H1 (cell line): ENCODE results near the gene SLC25A22. TPM values are rescaled to one million over a fixed set of nuclear protein-coding genes. Genes with fewer than 3 reads are reported as not detected.

ENCODE experiments used
- CHD1 ChIP-seq: IDR thresholded peaks from 2 replicates; pipeline ENCODE4 v1.6.1; 2012; ENCODE audit warnings: low read depth, low read length, improper control_type of control experiment
- HDAC6 ChIP-seq: IDR thresholded peaks from one replicate; pipeline ENCODE4 v1.7.1; 2012; ENCODE audit warnings: low read depth, mild to moderate bottlenecking, inconsistent platforms, low read length, moderate library complexity
- JUND ChIP-seq: IDR thresholded peaks from 2 replicates; pipeline ENCODE4 v1.6.1; 2011; ENCODE audit warnings: mild to moderate bottlenecking, improper control_type of control experiment, low read length
- KDM4A ChIP-seq: IDR thresholded peaks from one replicate; pipeline ENCODE4 v1.7.1; 2012; ENCODE audit warnings: low read depth, mild to moderate bottlenecking, moderate library complexity, low read length, inconsistent platforms; ENCODE audit not compliant: severe bottlenecking
- PHF8 ChIP-seq: fragments of 200-600 bp; sonication (generic); conservative IDR thresholded peaks from 2 replicates; pipeline ENCODE4 v1.7.1; 2012; ENCODE audit warnings: low read depth, mild to moderate bottlenecking, inconsistent platforms, low read length, moderate library complexity
- RBBP5 ChIP-seq: IDR thresholded peaks from 2 replicates; pipeline ENCODE4 v1.7.1; 2012; ENCODE audit warnings: low read depth, mild to moderate bottlenecking, inconsistent platforms, low read length, moderate library complexity, borderline replicate concordance
- RXRA ChIP-seq: IDR thresholded peaks from 2 replicates; pipeline ENCODE4 v1.6.1; 2011; ENCODE audit warnings: low read depth, mild to moderate bottlenecking, low read length, moderate library complexity; ENCODE audit not compliant: insufficient read depth
- SIRT6 ChIP-seq: IDR thresholded peaks from one replicate; pipeline ENCODE4 v1.7.1; 2012; ENCODE audit warnings: low read length, inconsistent platforms
- ZNF274 ChIP-seq: IDR thresholded peaks from 2 replicates; pipeline ENCODE4 v1.7.0; 2012; ENCODE audit warnings: low read length, borderline replicate concordance; ENCODE audit errors: extremely low read depth
- polyA plus RNA-seq, 7 experiments: library from polyadenylated mRNA; depleted of rRNA in 3 of 7; stranded (reverse) in 5 of 7; unstranded in 2 of 7; fragments of >200 nt in 5 of 7; fragments of 200-250 nt in 2 of 7; gene quantifications; 1 replicate in 5 of 7; 2 replicates in 1 of 7; 4 replicates in 1 of 7; pipeline versions ENCODE4 v1.2.1 to v1.2.3, GENCODE V29; 2011 to 2013; ENCODE audit warnings: missing spikeins in 2 of 7, mixed read lengths in 2 of 7
- total RNA-seq: library from RNA; stranded (reverse); fragmentation: NEBNext Ultra II Directional; extraction: Animal tissue kit (Norgen Biotek cat#: 25700); gene quantifications from 2 replicates; pipeline ENCODE4 v1.2.1, GENCODE V29; 2021
- TF ChIP-seq, protein P1 (sequence below): fragments of 300-600 bp; sonication (generic); IDR thresholded peaks from 2 replicates; pipeline ENCODE4 v1.7.1; 2012; ENCODE audit warnings: low read length, moderate library complexity, mild to moderate bottlenecking, inconsistent platforms; ENCODE audit not compliant: insufficient replicate concordance

Gene SLC25A22
- total and polyA plus RNA-seq, 2 of the 8 experiments (the other 6 are each of a cell fraction or from before 2014, with no cell fraction given), result 31.5 to 48.0 TPM

DNA sequence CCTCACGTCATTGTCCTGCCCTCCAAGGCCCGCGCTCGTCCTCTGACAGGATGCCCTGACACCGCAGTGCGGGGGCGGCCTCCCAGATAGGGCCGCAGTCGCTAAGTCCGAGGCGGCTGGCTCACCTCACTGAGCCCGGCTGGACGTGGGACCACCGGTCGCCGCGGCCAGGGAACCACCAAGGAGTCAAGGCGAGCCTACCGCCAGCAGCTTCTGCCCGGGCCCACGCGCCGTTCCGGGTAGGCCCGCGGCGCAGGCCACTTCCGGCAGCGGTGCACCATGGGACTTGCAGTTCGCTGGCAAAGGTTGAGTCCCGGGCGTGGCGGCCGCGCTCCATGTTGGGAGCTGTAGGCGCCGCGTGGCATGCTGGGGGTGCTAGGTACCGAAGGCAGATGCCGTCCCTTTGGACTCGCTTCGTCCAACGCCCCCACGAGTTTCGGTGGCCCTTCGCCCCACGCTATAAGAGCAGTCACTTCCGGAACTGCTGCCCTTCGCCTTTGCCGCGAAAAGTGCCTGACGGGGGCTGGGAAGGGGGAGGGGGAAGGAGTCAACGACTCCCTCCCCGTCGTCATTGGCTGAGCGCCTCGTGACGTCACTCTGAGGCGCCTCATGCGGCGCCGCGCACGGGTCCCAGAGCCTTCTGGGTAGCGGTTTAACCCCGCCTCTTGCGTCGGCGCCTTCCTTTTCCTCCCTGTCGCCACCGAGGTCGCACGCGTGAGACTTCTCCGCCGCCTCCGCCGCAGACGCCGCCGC, 11.4 kb upstream of the SLC25A22 start, which contains the start of gene RPLP2 (continued):
- TF ChIP-seq RXRA (no peak), HDAC6 (no peak), ZNF274 (no peak), SIRT6 (no peak), JUND (peak; percentile 72; the same call in 1 of the 2 replicates), CHD1 (no peak), KDM4A (peak; percentile 100), RBBP5 (peak; percentile 91), PHF8 (peak; percentile 82)
- TF ChIP-seq, protein P1, sequence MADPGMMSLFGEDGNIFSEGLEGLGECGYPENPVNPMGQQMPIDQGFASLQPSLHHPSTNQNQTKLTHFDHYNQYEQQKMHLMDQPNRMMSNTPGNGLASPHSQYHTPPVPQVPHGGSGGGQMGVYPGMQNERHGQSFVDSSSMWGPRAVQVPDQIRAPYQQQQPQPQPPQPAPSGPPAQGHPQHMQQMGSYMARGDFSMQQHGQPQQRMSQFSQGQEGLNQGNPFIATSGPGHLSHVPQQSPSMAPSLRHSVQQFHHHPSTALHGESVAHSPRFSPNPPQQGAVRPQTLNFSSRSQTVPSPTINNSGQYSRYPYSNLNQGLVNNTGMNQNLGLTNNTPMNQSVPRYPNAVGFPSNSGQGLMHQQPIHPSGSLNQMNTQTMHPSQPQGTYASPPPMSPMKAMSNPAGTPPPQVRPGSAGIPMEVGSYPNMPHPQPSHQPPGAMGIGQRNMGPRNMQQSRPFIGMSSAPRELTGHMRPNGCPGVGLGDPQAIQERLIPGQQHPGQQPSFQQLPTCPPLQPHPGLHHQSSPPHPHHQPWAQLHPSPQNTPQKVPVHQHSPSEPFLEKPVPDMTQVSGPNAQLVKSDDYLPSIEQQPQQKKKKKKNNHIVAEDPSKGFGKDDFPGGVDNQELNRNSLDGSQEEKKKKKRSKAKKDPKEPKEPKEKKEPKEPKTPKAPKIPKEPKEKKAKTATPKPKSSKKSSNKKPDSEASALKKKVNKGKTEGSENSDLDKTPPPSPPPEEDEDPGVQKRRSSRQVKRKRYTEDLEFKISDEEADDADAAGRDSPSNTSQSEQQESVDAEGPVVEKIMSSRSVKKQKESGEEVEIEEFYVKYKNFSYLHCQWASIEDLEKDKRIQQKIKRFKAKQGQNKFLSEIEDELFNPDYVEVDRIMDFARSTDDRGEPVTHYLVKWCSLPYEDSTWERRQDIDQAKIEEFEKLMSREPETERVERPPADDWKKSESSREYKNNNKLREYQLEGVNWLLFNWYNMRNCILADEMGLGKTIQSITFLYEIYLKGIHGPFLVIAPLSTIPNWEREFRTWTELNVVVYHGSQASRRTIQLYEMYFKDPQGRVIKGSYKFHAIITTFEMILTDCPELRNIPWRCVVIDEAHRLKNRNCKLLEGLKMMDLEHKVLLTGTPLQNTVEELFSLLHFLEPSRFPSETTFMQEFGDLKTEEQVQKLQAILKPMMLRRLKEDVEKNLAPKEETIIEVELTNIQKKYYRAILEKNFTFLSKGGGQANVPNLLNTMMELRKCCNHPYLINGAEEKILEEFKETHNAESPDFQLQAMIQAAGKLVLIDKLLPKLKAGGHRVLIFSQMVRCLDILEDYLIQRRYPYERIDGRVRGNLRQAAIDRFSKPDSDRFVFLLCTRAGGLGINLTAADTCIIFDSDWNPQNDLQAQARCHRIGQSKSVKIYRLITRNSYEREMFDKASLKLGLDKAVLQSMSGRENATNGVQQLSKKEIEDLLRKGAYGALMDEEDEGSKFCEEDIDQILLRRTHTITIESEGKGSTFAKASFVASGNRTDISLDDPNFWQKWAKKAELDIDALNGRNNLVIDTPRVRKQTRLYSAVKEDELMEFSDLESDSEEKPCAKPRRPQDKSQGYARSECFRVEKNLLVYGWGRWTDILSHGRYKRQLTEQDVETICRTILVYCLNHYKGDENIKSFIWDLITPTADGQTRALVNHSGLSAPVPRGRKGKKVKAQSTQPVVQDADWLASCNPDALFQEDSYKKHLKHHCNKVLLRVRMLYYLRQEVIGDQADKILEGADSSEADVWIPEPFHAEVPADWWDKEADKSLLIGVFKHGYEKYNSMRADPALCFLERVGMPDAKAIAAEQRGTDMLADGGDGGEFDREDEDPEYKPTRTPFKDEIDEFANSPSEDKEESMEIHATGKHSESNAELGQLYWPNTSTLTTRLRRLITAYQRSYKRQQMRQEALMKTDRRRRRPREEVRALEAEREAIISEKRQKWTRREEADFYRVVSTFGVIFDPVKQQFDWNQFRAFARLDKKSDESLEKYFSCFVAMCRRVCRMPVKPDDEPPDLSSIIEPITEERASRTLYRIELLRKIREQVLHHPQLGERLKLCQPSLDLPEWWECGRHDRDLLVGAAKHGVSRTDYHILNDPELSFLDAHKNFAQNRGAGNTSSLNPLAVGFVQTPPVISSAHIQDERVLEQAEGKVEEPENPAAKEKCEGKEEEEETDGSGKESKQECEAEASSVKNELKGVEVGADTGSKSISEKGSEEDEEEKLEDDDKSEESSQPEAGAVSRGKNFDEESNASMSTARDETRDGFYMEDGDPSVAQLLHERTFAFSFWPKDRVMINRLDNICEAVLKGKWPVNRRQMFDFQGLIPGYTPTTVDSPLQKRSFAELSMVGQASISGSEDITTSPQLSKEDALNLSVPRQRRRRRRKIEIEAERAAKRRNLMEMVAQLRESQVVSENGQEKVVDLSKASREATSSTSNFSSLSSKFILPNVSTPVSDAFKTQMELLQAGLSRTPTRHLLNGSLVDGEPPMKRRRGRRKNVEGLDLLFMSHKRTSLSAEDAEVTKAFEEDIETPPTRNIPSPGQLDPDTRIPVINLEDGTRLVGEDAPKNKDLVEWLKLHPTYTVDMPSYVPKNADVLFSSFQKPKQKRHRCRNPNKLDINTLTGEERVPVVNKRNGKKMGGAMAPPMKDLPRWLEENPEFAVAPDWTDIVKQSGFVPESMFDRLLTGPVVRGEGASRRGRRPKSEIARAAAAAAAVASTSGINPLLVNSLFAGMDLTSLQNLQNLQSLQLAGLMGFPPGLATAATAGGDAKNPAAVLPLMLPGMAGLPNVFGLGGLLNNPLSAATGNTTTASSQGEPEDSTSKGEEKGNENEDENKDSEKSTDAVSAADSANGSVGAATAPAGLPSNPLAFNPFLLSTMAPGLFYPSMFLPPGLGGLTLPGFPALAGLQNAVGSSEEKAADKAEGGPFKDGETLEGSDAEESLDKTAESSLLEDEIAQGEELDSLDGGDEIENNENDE, result no peak
